ENCODE data around the gene WNT11. TPM values are rescaled to one million over a fixed set of nuclear protein-coding genes. Genes with fewer than 3 reads are reported as not detected.

The WNT11 gene
- total RNA-seq, 2 donors from 2014 or later = 3.6 to 3.8 TPM

- DNase-seq = no peak
- no peak overlapping the region for H3K4me3 ChIP-seq
- no peaks in the 10 kb centered on the region for H3K27me3 ChIP-seq
- H3K9ac ChIP-seq (ENCODE audit: low read depth in 2 of 2, low read length in 2 of 2) = no peak overlapping the region
- H3K36me3 ChIP-seq = no peaks in the 10 kb centered on the region
- TF ChIP-seq CTCF (IDR thresholded peaks at IDR 0.05) = no peak
- H3K4me1 ChIP-seq = no peaks in the 10 kb centered on the region
- H3K9me3 ChIP-seq = no peaks in the 10 kb centered on the region
- intact Hi-C loops (cut with DNase I) = no loop called here
- no peak overlapping the region for H3K27ac ChIP-seq
Observed at GRCh38 chr11:76217653-76218160, 11.4 kb upstream of the WNT11 start.

GRCh38 chr11:76216536-76217325 is 10.4 kb upstream of the WNT11 start:
- Histone ChIP-seq H3K4me3 (no peak overlapping the region), H3K4me1 (no peaks in the 10 kb centered on the region), H3K36me3 (no peaks in the 10 kb centered on the region), H3K9ac (ENCODE audit: low read depth in 2 of 2, low read length in 2 of 2) (no peak overlapping the region), H3K9me3 (no peaks in the 10 kb centered on the region), H3K27ac (no peak overlapping the region), H3K27me3 (peaks cover 6% of the 10 kb centered on the region)
- DNase-seq = no peak
- intact Hi-C loops (cut with DNase I) = no loop called here
- no peak for TF ChIP-seq CTCF (IDR thresholded peaks at IDR 0.05)

GRCh38 chr11:76215941-76216340 is 9.6 kb upstream of the WNT11 start:
- no peak for DNase-seq
- intact Hi-C loops (cut with DNase I) = no loop called here
- H3K36me3 ChIP-seq = no peaks in the 10 kb centered on the region

GRCh38 chr11:76214968-76215548 is 8.8 kb upstream of the WNT11 start:
- no peak overlapping the region for H3K4me3 ChIP-seq
- DNase-seq = no peak
- no peak for TF ChIP-seq CTCF (IDR thresholded peaks at IDR 0.05)
- no peaks in the 10 kb centered on the region for H3K9me3 ChIP-seq
- intact Hi-C loops (cut with DNase I) = no loop called here
- no peak overlapping the region for H3K9ac ChIP-seq (ENCODE audit: low read depth in 2 of 2, low read length in 2 of 2)
- H3K36me3 ChIP-seq = no peaks in the 10 kb centered on the region
- no peak overlapping the region for H3K27ac ChIP-seq
- peaks cover 20% of the 10 kb centered on the region for H3K27me3 ChIP-seq
- peaks cover 7% of the 10 kb centered on the region for H3K4me1 ChIP-seq

More at GRCh38 chr11:76215941-76216340, 9.6 kb upstream of the WNT11 start:
- H3K9me3 ChIP-seq = no peaks in the 10 kb centered on the region
- no peak overlapping the region for H3K27ac ChIP-seq
- H3K4me1 ChIP-seq = peaks cover under 1% of the 10 kb centered on the region
- no peak overlapping the region for H3K9ac ChIP-seq (ENCODE audit: low read depth in 2 of 2, low read length in 2 of 2)
- TF ChIP-seq CTCF (IDR thresholded peaks at IDR 0.05) = no peak
- peaks cover 14% of the 10 kb centered on the region for H3K27me3 ChIP-seq
- H3K4me3 ChIP-seq = no peak overlapping the region

- no peaks in the 10 kb centered on the region for H3K9me3 ChIP-seq
- no peaks in the 10 kb centered on the region for H3K36me3 ChIP-seq
- no peak for TF ChIP-seq CTCF (IDR thresholded peaks at IDR 0.05)
- H3K27ac ChIP-seq = no peak overlapping the region
- DNase-seq = no peak
- intact Hi-C loops (cut with DNase I) = no loop called here
- H3K4me3 ChIP-seq = no peak overlapping the region
- peaks cover 29% of the 10 kb centered on the region for H3K27me3 ChIP-seq
- no peak overlapping the region for H3K9ac ChIP-seq (ENCODE audit: low read depth in 2 of 2, low read length in 2 of 2)
- H3K4me1 ChIP-seq = peaks cover 9% of the 10 kb centered on the region
Observed at GRCh38 chr11:76214186-76214585, 7.9 kb upstream of the WNT11 start.
